ENCODE results near the gene PCOLCE2.
A peak's percentile ranks its signal among the peaks of the same experiment; 100 is the strongest.

Gene PCOLCE2

GRCh38 chr3:142863930-142864920 is 24.7 kb downstream of the PCOLCE2 start:
- DNase-seq (ENCODE audit: low spot score), result no peak

GRCh38 chr3:142863010-142863817 is 25.7 kb downstream of the PCOLCE2 start:
- DNase-seq (ENCODE audit: low spot score), result no peak

DNA sequence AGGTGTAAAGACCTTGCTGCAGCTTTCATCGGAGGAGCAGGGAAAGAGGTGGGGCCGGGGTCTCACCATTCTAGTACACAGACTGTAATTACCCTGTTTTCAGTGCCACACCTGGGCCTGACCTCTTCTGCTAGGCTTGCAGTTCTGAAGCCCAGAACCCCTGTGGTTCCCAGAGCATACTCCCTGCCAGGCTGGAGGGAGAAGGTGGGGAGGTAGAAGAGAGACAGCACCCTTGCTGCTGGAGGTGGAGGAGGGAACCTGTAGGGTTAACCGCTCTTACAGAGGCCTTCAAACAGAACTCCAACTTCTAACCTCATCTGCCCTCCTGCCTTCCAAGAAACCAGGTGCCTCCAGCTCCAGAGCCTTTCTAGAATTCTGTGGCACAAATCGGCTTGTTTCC is 27.0 kb downstream of the PCOLCE2 start:
- DNase-seq (ENCODE audit: low spot score), result no peak

GRCh38 chr3:142858043-142858442 is 30.8 kb downstream of the PCOLCE2 start:
- no peak for DNase-seq (ENCODE audit: low spot score)

GRCh38 chr3:142857056-142857455 is 31.8 kb downstream of the PCOLCE2 start:
- peak; percentile 13 for DNase-seq (ENCODE audit: low spot score)

DNA sequence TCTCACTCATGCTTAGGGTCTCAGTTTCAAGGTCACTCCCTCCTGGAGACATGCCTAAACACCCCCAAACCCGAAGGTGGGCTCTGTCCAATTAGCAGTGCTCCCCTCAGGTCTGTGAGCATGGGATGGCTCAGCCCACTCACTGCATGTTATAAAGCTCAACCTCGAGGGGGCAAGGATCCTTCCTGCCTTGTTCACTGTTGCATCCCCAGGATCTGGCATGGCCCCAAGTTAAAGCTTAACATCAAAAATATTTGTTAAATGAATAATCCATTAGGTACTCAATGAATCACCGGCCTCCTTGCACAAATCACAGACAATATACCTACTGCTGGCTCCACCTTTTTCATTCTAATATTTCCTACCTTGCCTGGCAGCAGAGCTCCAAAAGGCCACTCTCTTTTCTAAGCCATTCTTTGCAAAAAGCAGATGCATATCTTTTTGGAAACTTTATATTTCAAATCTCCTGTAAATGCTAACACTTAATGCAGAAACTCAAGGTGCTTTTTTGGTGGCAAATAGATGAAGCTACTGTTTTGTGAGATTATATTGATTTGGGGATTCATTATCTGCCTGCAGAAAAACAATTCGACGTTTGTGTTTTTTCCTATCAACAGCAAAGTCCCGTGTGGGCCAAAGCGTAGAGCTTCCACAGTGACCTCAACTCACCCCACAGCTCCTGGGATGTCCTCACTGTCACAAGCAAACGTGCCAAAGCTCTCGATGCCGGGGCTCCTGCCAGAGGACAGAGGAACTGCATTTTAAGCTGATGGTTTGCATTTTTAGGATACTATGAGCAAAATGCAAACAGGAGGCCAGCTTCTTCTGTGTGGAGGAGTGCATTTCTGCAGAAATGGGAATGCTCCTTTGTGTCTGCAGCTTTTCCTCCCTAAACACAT is 35.4 kb downstream of the PCOLCE2 start:
- DNase-seq (ENCODE audit: low spot score), result no peak

GRCh38 chr3:142852009-142852408 is 36.9 kb downstream of the PCOLCE2 start:
- no peak for DNase-seq (ENCODE audit: low spot score)

- peak; percentile 11 for DNase-seq (ENCODE audit: low spot score)
Observed at GRCh38 chr3:142850395-142851023, 38.4 kb downstream of the PCOLCE2 start.

- DNase-seq (ENCODE audit: low spot score), result no peak
Observed at GRCh38 chr3:142849148-142849547, 39.7 kb downstream of the PCOLCE2 start.

DNA sequence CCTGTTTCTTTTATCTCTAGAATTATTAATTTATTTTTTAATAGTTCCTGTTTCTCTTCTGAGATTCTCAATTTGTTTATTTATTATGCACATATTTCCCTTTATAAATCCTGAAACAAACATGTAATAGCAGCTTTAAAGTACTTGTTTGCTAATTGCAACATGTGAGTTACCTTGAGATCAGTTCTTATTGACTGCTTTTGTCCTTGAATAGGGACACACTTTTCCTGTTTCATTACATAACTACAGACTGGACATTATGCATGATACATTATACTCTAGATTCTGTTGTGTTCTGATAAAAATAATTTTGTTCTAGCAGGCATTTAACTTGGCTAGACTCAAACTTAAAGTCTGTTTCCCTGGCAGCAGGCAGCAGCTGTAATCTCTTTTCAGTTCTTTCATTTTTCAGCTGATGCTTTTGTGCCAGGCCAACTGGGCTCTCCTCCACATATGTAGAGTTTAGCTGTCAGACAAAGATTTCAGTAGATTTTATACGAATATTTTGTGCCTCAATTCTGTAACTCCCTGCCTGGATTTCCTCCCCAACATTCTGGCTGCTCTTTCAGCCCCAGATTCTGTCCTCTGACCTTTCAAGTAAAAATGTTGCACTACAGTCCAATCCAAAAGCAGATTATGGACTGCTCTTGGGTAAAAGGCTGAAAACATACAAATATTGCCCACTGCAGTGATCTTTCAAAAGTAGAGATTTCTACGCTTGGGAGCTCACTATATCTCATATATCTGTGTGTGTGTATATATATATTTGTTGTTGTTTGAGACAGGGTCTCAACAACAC is 41.9 kb downstream of the PCOLCE2 start:
- no peak for DNase-seq (ENCODE audit: low spot score)

DNA sequence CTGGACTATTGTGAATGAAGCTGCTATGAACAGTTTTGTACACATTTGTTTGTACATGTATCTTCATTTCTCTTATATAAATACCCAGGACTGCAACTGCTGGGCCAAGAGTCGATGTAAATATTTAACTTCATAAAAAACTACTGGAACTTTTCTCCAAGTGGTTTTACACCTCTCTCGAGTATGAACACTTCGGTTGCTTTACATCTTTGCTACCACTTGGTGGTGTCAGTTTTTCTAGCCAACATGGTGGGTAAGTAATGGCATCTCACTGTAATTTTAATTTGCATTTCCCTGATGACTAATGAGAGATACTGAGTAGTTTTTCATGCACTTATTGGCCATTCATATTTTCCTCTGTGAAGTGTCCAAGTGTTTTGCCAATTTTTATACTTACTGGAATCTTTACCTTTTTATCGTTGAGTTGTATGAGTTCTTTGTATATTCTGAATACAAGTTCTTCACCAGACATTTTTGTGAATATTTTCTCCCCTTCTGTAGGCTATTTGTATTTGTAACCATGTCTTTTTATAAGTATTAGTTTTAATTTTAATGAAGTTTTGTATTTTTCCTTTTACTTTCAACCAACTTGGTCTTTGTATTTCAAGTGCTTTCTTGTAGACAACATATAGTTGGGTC is 44.4 kb downstream of the PCOLCE2 start:
- peak; percentile 16 for DNase-seq (ENCODE audit: low spot score)

DNA sequence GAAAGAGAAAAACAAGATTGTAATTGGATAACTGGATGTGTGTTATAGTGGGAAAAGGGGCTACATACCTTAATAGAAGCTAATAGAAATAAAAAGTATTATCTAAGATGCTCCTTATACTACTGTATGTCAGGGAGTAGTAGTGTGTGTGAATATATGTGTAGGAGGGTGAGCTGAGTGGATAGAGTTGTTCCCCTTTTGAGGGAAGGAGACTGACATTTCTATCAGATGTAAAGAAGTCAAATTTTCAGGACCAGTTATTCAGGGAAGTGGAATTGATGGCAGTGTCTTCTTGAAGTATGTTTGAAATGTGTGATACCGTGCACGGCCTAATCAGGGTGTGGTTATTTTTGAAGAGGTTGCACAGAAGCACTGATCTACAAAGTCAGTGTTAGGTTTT is 49.1 kb downstream of the PCOLCE2 start:
- DNase-seq (ENCODE audit: low spot score), result no peak

DNA sequence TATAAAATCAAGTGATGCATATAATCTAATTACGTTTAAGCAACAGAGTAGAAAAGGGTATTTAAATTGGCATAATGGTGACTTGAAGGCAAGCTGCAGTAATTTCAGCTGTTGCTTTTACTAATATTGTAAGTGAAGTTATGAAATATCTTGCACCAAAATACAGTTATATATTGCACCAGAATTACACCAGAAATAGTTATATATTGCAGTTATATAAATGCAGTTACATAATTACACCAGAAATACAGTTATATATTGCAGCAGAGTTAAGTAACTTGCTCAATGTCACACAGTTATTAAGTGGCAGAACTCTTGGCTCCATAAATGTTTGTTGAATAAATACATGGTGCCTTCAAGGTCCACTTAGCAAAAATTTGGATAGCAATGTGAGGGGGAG is 51.4 kb downstream of the PCOLCE2 start:
- no peak for DNase-seq (ENCODE audit: low spot score)

DNA sequence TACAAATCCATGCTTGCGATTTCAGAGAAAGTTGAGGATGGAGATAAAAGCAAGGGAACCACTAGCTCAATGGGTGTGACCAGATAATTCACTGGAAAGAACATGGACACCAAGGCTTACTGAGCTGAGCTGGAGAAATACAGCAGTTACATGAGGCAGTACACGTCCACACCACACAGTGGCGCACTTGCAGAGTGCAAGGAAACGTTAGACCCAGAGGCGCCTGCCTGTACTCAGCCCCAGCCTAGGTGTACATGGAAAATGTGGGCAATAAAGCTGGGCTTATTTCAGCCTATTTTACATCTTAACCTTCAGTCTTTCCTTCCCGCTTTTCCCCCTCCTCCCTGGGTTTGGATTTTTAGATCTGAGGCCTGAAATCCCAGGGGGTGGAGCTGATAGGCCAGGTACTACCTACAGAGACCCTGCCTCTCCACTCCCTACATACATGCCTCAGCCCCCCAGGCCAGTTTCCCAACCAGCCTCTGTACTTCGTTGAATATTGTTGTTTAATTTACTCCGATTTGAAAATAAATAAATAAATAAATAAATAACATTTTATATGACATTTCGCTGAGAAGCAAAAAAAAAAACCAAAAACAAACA is 60.1 kb downstream of the PCOLCE2 start:
- peak; percentile 50 for DNase-seq (ENCODE audit: low spot score)

DNA sequence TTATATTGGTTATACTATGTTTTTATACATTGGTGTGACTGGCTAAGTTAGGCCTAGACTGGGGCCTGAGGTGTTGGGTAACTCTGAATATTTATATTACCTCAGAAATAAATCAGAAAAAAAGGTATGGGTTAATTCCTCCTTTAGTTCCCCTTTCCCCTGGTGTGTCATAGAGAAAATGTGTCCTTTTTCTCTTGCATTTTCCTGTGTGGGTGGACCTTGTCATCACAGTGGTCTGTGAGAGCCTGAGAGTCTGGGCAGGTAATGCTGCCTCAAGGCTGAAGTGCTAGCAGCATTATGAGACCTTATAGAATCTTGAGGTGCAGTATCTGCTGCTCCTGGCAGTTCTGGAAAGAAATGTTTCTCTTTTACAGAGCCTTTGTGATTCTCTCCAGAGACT is 69.7 kb downstream of the PCOLCE2 start:
- no peak for DNase-seq (ENCODE audit: low spot score)

DNA sequence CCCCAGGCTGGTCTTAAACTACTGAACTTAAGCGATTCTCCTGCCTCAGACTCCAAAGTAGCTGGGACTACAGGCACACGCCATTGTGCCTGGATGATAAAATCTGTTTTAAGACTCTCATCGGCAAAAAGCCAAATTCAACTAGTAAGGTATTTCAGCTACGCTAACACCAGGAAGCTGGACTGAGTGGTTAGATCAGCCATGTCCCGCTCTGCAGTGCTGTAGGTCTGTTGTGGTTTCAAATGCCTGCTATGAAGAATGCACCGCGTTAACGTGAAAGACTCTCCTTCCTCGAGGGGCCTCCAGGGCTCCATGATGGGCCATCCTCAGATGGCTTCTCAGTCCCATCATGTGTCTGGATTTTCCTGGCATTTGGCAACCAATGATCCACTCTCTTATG is 70.2 kb downstream of the PCOLCE2 start:
- DNase-seq (ENCODE audit: low spot score), result no peak

GRCh38 chr3:142817897-142818296 is 71.0 kb downstream of the PCOLCE2 start:
- no peak for DNase-seq (ENCODE audit: low spot score)

DNA sequence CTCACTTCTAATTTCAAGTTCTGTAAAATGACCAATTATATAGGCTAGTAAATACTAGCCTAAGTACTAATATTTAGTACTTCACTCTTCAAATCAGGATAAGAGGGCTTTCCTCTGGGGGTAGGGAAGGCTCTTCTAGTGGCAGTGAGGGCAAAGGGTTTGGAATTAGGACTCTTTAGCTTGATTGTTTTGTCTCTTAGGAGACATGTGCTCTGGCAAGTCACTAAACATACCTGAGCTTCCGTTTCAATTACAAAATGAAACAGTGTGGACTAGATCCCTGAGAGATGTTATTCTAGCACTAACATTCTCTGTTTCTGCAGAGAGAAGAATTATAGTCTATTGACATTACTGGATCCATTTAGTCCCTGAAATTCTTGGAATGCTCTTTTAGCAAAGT is 71.5 kb downstream of the PCOLCE2 start:
- no peak for DNase-seq (ENCODE audit: low spot score)

DNA sequence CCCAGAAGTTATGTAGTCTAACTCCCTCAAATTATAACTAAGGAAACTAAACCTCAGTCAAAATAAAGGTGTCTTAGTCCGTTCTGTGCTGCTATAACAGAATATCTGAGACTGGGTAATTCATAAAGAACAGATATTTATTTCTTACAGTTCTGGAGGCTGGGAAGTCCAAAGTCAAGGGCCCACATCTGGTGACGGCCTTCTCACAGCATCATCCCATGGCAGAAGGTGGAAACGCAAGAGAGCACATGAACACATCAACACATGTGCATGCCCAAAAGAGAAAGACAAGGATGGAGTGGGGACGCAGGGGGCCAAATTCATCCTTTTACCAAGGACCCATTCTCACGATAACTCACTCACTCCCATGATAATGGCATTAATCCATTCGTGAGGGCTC is 73.1 kb downstream of the PCOLCE2 start:
- no peak for DNase-seq (ENCODE audit: low spot score)

- DNase-seq (ENCODE audit: low spot score), result no peak
Observed at GRCh38 chr3:142809259-142809658, 79.6 kb downstream of the PCOLCE2 start.
